ENCODE measurements around the gene TBCEL.

TBCEL gene

GRCh38 chr11:121071846-121072450 is 48.0 kb downstream of the TBCEL start:
- Histone ChIP-seq H3K4me1 (ENCODE audit: control insufficient read depth in 1 of 2, insufficient read depth in 2 of 2, low read length in 2 of 2) (peaks cover 20 to 21% of the 10 kb centered on the region in 2 donors), H3K9ac (ENCODE audit: low read depth in 1 of 2, low read length in 2 of 2) (no peak overlapping the region), H3K4me3 (ENCODE audit: low read depth in 1 of 2, low read length in 2 of 2) (no peak overlapping the region), H3K9me3 (ENCODE audit: control insufficient read depth in 1 of 2, low read length in 2 of 2) (no peaks in the 10 kb centered on the region), H3K27ac (ENCODE audit: low read depth, low read length) (no peak overlapping the region), H3K36me3 (ENCODE audit: control insufficient read depth in 1 of 2, insufficient read depth in 2 of 2, low read length in 2 of 2) (peaks cover 0 to 6% of the 10 kb centered on the region in 2 donors), H3K27me3 (ENCODE audit: control insufficient read depth in 1 of 2, insufficient read depth in 2 of 2, low read length in 2 of 2) (no peaks in the 10 kb centered on the region)

GRCh38 chr11:121081321-121081720 is 57.4 kb downstream of the TBCEL start:
- no peaks in the 10 kb centered on the region for H3K27me3 ChIP-seq (ENCODE audit: control insufficient read depth in 1 of 2, insufficient read depth in 2 of 2, low read length in 2 of 2)
- no peaks in the 10 kb centered on the region for H3K4me1 ChIP-seq (ENCODE audit: control insufficient read depth in 1 of 2, insufficient read depth in 2 of 2, low read length in 2 of 2)
- H3K4me3 ChIP-seq (ENCODE audit: low read depth in 1 of 2, low read length in 2 of 2) = no peak overlapping the region
- no peak overlapping the region for H3K9ac ChIP-seq (ENCODE audit: low read depth in 1 of 2, low read length in 2 of 2)
- H3K36me3 ChIP-seq (ENCODE audit: control insufficient read depth in 1 of 2, insufficient read depth in 2 of 2, low read length in 2 of 2) = no peaks in the 10 kb centered on the region
- H3K27ac ChIP-seq (ENCODE audit: low read depth, low read length) = no peak overlapping the region
- H3K9me3 ChIP-seq (ENCODE audit: control insufficient read depth in 1 of 2, low read length in 2 of 2) = no peaks in the 10 kb centered on the region

GRCh38 chr11:121082219-121082618 is 58.3 kb downstream of the TBCEL start:
- H3K9me3 ChIP-seq (ENCODE audit: control insufficient read depth in 1 of 2, low read length in 2 of 2) = no peaks in the 10 kb centered on the region
- H3K4me3 ChIP-seq (ENCODE audit: low read depth in 1 of 2, low read length in 2 of 2) = no peak overlapping the region
- no peaks in the 10 kb centered on the region for H3K27me3 ChIP-seq (ENCODE audit: control insufficient read depth in 1 of 2, insufficient read depth in 2 of 2, low read length in 2 of 2)
- H3K4me1 ChIP-seq (ENCODE audit: control insufficient read depth in 1 of 2, insufficient read depth in 2 of 2, low read length in 2 of 2) = no peaks in the 10 kb centered on the region
- H3K27ac ChIP-seq (ENCODE audit: low read depth, low read length) = no peak overlapping the region
- no peak overlapping the region for H3K9ac ChIP-seq (ENCODE audit: low read depth in 1 of 2, low read length in 2 of 2)
- peaks cover 0 to 6% of the 10 kb centered on the region in 2 donors for H3K36me3 ChIP-seq (ENCODE audit: control insufficient read depth in 1 of 2, insufficient read depth in 2 of 2, low read length in 2 of 2)

- Histone ChIP-seq H3K9me3 (ENCODE audit: control insufficient read depth in 1 of 2, low read length in 2 of 2) (no peaks in the 10 kb centered on the region), H3K9ac (ENCODE audit: low read depth in 1 of 2, low read length in 2 of 2) (no peak overlapping the region), H3K4me1 (ENCODE audit: control insufficient read depth in 1 of 2, insufficient read depth in 2 of 2, low read length in 2 of 2) (no peaks in the 10 kb centered on the region), H3K27ac (ENCODE audit: low read depth, low read length) (no peak overlapping the region), H3K36me3 (ENCODE audit: control insufficient read depth in 1 of 2, insufficient read depth in 2 of 2, low read length in 2 of 2) (peaks cover 0 to 11% of the 10 kb centered on the region in 2 donors), H3K27me3 (ENCODE audit: control insufficient read depth in 1 of 2, insufficient read depth in 2 of 2, low read length in 2 of 2) (no peaks in the 10 kb centered on the region), H3K4me3 (ENCODE audit: low read depth in 1 of 2, low read length in 2 of 2) (no peak overlapping the region)
Measured at GRCh38 chr11:121082670-121083069, 58.8 kb downstream of the TBCEL start.

- peaks cover 4 to 5% of the 10 kb centered on the region in 2 donors for H3K4me1 ChIP-seq (ENCODE audit: control insufficient read depth in 1 of 2, insufficient read depth in 2 of 2, low read length in 2 of 2)
- no peak overlapping the region for H3K9ac ChIP-seq (ENCODE audit: low read depth in 1 of 2, low read length in 2 of 2)
- peaks cover 0 to 16% of the 10 kb centered on the region in 2 donors for H3K36me3 ChIP-seq (ENCODE audit: control insufficient read depth in 1 of 2, insufficient read depth in 2 of 2, low read length in 2 of 2)
- H3K4me3 ChIP-seq (ENCODE audit: low read depth in 1 of 2, low read length in 2 of 2) = no peak overlapping the region
- H3K27ac ChIP-seq (ENCODE audit: low read depth, low read length) = no peak overlapping the region
- no peaks in the 10 kb centered on the region for H3K27me3 ChIP-seq (ENCODE audit: control insufficient read depth in 1 of 2, insufficient read depth in 2 of 2, low read length in 2 of 2)
- H3K9me3 ChIP-seq (ENCODE audit: control insufficient read depth in 1 of 2, low read length in 2 of 2) = no peaks in the 10 kb centered on the region
Measured at GRCh38 chr11:121086866-121087265, 63.0 kb downstream of the TBCEL start.

- Histone ChIP-seq H3K9me3 (ENCODE audit: control insufficient read depth in 1 of 2, low read length in 2 of 2) (no peaks in the 10 kb centered on the region), H3K27me3 (ENCODE audit: control insufficient read depth in 1 of 2, insufficient read depth in 2 of 2, low read length in 2 of 2) (no peaks in the 10 kb centered on the region), H3K27ac (ENCODE audit: low read depth, low read length) (no peak overlapping the region), H3K9ac (ENCODE audit: low read depth in 1 of 2, low read length in 2 of 2) (no peak overlapping the region), H3K4me1 (ENCODE audit: control insufficient read depth in 1 of 2, insufficient read depth in 2 of 2, low read length in 2 of 2) (peaks cover 5 to 8% of the 10 kb centered on the region in 2 donors), H3K4me3 (ENCODE audit: low read depth in 1 of 2, low read length in 2 of 2) (no peak overlapping the region), H3K36me3 (ENCODE audit: control insufficient read depth in 1 of 2, insufficient read depth in 2 of 2, low read length in 2 of 2) (peaks cover 0 to 16% of the 10 kb centered on the region in 2 donors)
Measured at GRCh38 chr11:121089566-121089965, 65.7 kb downstream of the TBCEL start.

- Histone ChIP-seq H3K9ac (ENCODE audit: low read depth in 1 of 2, low read length in 2 of 2) (no peak overlapping the region), H3K27me3 (ENCODE audit: control insufficient read depth in 1 of 2, insufficient read depth in 2 of 2, low read length in 2 of 2) (no peaks in the 10 kb centered on the region), H3K9me3 (ENCODE audit: control insufficient read depth in 1 of 2, low read length in 2 of 2) (no peaks in the 10 kb centered on the region), H3K27ac (ENCODE audit: low read depth, low read length) (no peak overlapping the region), H3K36me3 (ENCODE audit: control insufficient read depth in 1 of 2, insufficient read depth in 2 of 2, low read length in 2 of 2) (peaks cover 0 to 16% of the 10 kb centered on the region in 2 donors), H3K4me3 (ENCODE audit: low read depth in 1 of 2, low read length in 2 of 2) (no peak overlapping the region), H3K4me1 (ENCODE audit: control insufficient read depth in 1 of 2, insufficient read depth in 2 of 2, low read length in 2 of 2) (peaks cover 5 to 8% of the 10 kb centered on the region in 2 donors)
Measured at GRCh38 chr11:121090145-121090721, 66.3 kb downstream of the TBCEL start.

- Histone ChIP-seq H3K27ac (ENCODE audit: low read depth, low read length) (no peak overlapping the region), H3K27me3 (ENCODE audit: control insufficient read depth in 1 of 2, insufficient read depth in 2 of 2, low read length in 2 of 2) (no peaks in the 10 kb centered on the region), H3K4me1 (ENCODE audit: control insufficient read depth in 1 of 2, insufficient read depth in 2 of 2, low read length in 2 of 2) (peaks cover 5 to 8% of the 10 kb centered on the region in 2 donors), H3K9ac (ENCODE audit: low read depth in 1 of 2, low read length in 2 of 2) (no peak overlapping the region), H3K4me3 (ENCODE audit: low read depth in 1 of 2, low read length in 2 of 2) (no peak overlapping the region), H3K9me3 (ENCODE audit: control insufficient read depth in 1 of 2, low read length in 2 of 2) (no peaks in the 10 kb centered on the region), H3K36me3 (ENCODE audit: control insufficient read depth in 1 of 2, insufficient read depth in 2 of 2, low read length in 2 of 2) (peaks cover 0 to 16% of the 10 kb centered on the region in 2 donors)
Measured at GRCh38 chr11:121091492-121092152, 67.7 kb downstream of the TBCEL start.

GRCh38 chr11:121095561-121095960 is 71.7 kb downstream of the TBCEL start:
- Histone ChIP-seq H3K9me3 (ENCODE audit: control insufficient read depth in 1 of 2, low read length in 2 of 2) (no peaks in the 10 kb centered on the region), H3K27ac (ENCODE audit: low read depth, low read length) (no peak overlapping the region), H3K27me3 (ENCODE audit: control insufficient read depth in 1 of 2, insufficient read depth in 2 of 2, low read length in 2 of 2) (no peaks in the 10 kb centered on the region), H3K4me1 (ENCODE audit: control insufficient read depth in 1 of 2, insufficient read depth in 2 of 2, low read length in 2 of 2) (peaks cover 5 to 8% of the 10 kb centered on the region in 2 donors), H3K9ac (ENCODE audit: low read depth in 1 of 2, low read length in 2 of 2) (no peak overlapping the region), H3K36me3 (ENCODE audit: control insufficient read depth in 1 of 2, insufficient read depth in 2 of 2, low read length in 2 of 2) (no peaks in the 10 kb centered on the region), H3K4me3 (ENCODE audit: low read depth in 1 of 2, low read length in 2 of 2) (no peak overlapping the region)

GRCh38 chr11:121099364-121099763 is 75.5 kb downstream of the TBCEL start:
- H3K36me3 ChIP-seq (ENCODE audit: control insufficient read depth in 1 of 2, insufficient read depth in 2 of 2, low read length in 2 of 2) = no peaks in the 10 kb centered on the region
- no peaks in the 10 kb centered on the region for H3K27me3 ChIP-seq (ENCODE audit: control insufficient read depth in 1 of 2, insufficient read depth in 2 of 2, low read length in 2 of 2)
- H3K4me1 ChIP-seq (ENCODE audit: control insufficient read depth in 1 of 2, insufficient read depth in 2 of 2, low read length in 2 of 2) = no peaks in the 10 kb centered on the region
- no peaks in the 10 kb centered on the region for H3K9me3 ChIP-seq (ENCODE audit: control insufficient read depth in 1 of 2, low read length in 2 of 2)
- no peak overlapping the region for H3K4me3 ChIP-seq (ENCODE audit: low read depth in 1 of 2, low read length in 2 of 2)
- no peak overlapping the region for H3K27ac ChIP-seq (ENCODE audit: low read depth, low read length)
- no peak overlapping the region for H3K9ac ChIP-seq (ENCODE audit: low read depth in 1 of 2, low read length in 2 of 2)
